Astrocyte (in vitro differentiated cells and primary cell): ENCODE data around the gene ARL9.

Experiments
- EZH2 ChIP-seq: IDR thresholded peaks from 2 replicates; pipeline ENCODE4 v1.6.1; 2012; ENCODE audit warnings: mild to moderate bottlenecking, low read length, inconsistent platforms; ENCODE audit not compliant: insufficient read depth
- TF ChIP-seq, protein P1 (sequence below): IDR thresholded peaks from 2 replicates; pipeline ENCODE4 v1.5.1; 2011; ENCODE audit warnings: low read depth, mild to moderate bottlenecking, inconsistent platforms, low read length, moderate library complexity; ENCODE audit not compliant: insufficient read depth

DNA sequence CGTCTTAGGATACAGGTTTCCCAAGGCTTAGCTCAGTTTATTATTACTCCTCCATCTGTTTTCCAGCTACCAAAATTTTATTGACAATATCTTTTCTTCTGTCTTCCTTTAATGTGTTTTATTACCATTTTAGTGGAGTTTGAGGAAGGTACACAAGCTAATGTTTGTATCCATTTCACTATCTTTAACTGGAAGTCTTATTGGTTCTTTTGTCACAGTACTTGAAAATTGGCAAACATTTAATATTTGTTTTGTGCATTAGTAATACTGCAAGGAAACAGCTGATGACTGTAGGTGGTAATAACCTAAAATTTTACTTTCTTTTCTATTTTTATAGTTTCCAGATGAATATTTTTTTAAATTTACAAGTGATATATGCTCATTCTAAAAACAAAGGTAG is 9.3 kb upstream of the ARL9 start:
- TF ChIP-seq, protein P1, sequence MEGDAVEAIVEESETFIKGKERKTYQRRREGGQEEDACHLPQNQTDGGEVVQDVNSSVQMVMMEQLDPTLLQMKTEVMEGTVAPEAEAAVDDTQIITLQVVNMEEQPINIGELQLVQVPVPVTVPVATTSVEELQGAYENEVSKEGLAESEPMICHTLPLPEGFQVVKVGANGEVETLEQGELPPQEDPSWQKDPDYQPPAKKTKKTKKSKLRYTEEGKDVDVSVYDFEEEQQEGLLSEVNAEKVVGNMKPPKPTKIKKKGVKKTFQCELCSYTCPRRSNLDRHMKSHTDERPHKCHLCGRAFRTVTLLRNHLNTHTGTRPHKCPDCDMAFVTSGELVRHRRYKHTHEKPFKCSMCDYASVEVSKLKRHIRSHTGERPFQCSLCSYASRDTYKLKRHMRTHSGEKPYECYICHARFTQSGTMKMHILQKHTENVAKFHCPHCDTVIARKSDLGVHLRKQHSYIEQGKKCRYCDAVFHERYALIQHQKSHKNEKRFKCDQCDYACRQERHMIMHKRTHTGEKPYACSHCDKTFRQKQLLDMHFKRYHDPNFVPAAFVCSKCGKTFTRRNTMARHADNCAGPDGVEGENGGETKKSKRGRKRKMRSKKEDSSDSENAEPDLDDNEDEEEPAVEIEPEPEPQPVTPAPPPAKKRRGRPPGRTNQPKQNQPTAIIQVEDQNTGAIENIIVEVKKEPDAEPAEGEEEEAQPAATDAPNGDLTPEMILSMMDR = no peak
- TF ChIP-seq EZH2 = no peak
